Psoas muscle (tissue), 8 donors: Measurements from ENCODE around the gene FLNB. TPM values are rescaled to one million over a fixed set of nuclear protein-coding genes. Genes with fewer than 3 reads are reported as not detected.

Experiments used
- ATAC-seq, 4 donors: fragments of 200-7000 bp; cut with Tn5 transposase; one replicate each; pipeline ENCODE4 v1.9.1; 2020; ENCODE audit warnings: moderate library complexity in 3 of 4, mild to moderate bottlenecking in 2 of 4
- DNase-seq, 2 donors: peaks; one replicate each; pipeline ENCODE4 v3.0.0-alpha.2; 2020
- H3K27ac ChIP-seq: fragments of 200-600 bp; one replicate; pipeline ENCODE4 v1.8.0; 2022
- H3K27me3 ChIP-seq, 3 donors: fragments of 200-600 bp in 1 of 3; one replicate each; pipeline versions ENCODE4 v1.6.1 to v1.8.0; 2013 to 2022; ENCODE audit warnings: low read length in 2 of 3, mild to moderate bottlenecking in 2 of 3, moderate library complexity in 1 of 3; ENCODE audit not compliant: insufficient read depth in 3 of 3
- H3K36me3 ChIP-seq, 2 donors: fragments of 200-600 bp in 1 of 2; one replicate each; pipeline versions ENCODE4 v1.6.1 to v1.8.0; 2013 to 2022; ENCODE audit warnings: low read depth in 1 of 2, mild to moderate bottlenecking in 1 of 2, moderate library complexity in 1 of 2; ENCODE audit not compliant: insufficient read depth in 1 of 2
- H3K4me1 ChIP-seq: fragments of 200-600 bp; one replicate; pipeline ENCODE4 v1.8.0; 2022
- H3K4me3 ChIP-seq: fragments of 200-600 bp; one replicate; pipeline ENCODE4 v1.8.0; 2022; ENCODE audit warnings: mild to moderate bottlenecking
- H3K9me3 ChIP-seq: fragments of 200-600 bp; one replicate; pipeline ENCODE4 v1.8.0; 2022
- WGBS, 3 donors: extraction: QIAGEN DNeasy Blood & Tissue Kit; methylation state at CpG; one replicate each; pipeline versions ENCODE4 v1.1.6 to v1.1.7; 2013; 5-methylcytosine and 5-hydroxymethylcytosine counted together
- intact Hi-C, 2 donors: fragments of 100-400 bp; cut with DNase I; formaldehyde crosslinking; loops; one replicate each; pipeline versions ENCODE4 v1.11.0 to v1.14.2; 2022
- polyA plus RNA-seq, 3 donors: library from polyadenylated mRNA; stranded (reverse); fragments of 200-250 nt; gene quantifications; one replicate each; pipeline ENCODE4 v1.2.3, GENCODE V29; 2013
- total RNA-seq, 4 donors: library from RNA; stranded (reverse); fragmentation: NEBNext Ultra II Directional in 2 of 4; extraction: Animal tissue kit (Norgen Biotek cat#: 25700) in 2 of 4; gene quantifications; one replicate each; pipeline versions ENCODE4 v1.2.1 to v1.2.4, GENCODE V29; 2021 to 2023
- TF ChIP-seq, protein P1 (sequence below): fragments of 200-600 bp; IDR thresholded peaks from one replicate; pipeline ENCODE4 v1.8.0; 2022; ENCODE audit warnings: antibody characterized with exemption
- donor health status: healthy with polysubstance abuse.
- donor health status: DM: no; HTN: no; CAD: no; lungs with moderate emphysema.
- donor health status: Bipolar disorder and iron deficiency.
- donor health status: healthy.
- donor health status: DM: yes; HTN: yes; CAD: no.
- donor health status: DM: no; HTN: no; CAD: no.
- donor health status: DM: no; HTN: no; CAD: no.
- donor health status: DM: yes; HTN: yes; CAD: no.

FLNB gene
- total and polyA plus RNA-seq, 7 donors, result 6.4 to 17.9 (median 14.7) TPM

DNA sequence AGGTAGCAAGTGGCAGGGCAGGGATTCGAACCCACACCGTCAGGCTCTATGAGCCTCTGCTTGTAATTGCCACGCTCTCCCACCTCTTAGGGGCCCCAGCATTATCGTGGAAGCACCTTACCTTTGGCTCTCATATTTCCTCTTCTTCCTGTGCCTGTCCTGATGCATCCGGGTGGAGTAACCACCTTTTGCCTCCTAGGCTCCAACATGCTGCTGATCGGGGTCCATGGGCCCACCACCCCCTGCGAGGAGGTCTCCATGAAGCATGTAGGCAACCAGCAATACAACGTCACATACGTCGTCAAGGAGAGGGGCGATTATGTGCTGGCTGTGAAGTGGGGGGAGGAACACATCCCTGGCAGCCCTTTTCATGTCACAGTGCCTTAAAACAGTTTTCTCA, 162.2 kb downstream of the FLNB start:
- TF ChIP-seq, protein P1, sequence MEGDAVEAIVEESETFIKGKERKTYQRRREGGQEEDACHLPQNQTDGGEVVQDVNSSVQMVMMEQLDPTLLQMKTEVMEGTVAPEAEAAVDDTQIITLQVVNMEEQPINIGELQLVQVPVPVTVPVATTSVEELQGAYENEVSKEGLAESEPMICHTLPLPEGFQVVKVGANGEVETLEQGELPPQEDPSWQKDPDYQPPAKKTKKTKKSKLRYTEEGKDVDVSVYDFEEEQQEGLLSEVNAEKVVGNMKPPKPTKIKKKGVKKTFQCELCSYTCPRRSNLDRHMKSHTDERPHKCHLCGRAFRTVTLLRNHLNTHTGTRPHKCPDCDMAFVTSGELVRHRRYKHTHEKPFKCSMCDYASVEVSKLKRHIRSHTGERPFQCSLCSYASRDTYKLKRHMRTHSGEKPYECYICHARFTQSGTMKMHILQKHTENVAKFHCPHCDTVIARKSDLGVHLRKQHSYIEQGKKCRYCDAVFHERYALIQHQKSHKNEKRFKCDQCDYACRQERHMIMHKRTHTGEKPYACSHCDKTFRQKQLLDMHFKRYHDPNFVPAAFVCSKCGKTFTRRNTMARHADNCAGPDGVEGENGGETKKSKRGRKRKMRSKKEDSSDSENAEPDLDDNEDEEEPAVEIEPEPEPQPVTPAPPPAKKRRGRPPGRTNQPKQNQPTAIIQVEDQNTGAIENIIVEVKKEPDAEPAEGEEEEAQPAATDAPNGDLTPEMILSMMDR, result no peak
- intact Hi-C loops, result loop anchor here in 1 of 2 donors (10.0 kb wide), 1 partner anchor 364 kb away; the partner anchor contains the start of gene ACOX2
- H3K27ac ChIP-seq, result no peak overlapping the region
- 84 to 90% (median 89%) methylated on average over 11 of the region's 11 CpGs for WGBS, 3 donors
- no peaks in the 10 kb centered on the region for H3K9me3 ChIP-seq
- peaks cover 0 to 9% of the 10 kb centered on the region in 2 donors for H3K36me3 ChIP-seq
- H3K4me1 ChIP-seq, result no peaks in the 10 kb centered on the region
- no peaks in the 10 kb centered on the region for H3K27me3 ChIP-seq
- no peak for ATAC-seq
- DNase-seq, result no peak
- no peak overlapping the region for H3K4me3 ChIP-seq

DNA sequence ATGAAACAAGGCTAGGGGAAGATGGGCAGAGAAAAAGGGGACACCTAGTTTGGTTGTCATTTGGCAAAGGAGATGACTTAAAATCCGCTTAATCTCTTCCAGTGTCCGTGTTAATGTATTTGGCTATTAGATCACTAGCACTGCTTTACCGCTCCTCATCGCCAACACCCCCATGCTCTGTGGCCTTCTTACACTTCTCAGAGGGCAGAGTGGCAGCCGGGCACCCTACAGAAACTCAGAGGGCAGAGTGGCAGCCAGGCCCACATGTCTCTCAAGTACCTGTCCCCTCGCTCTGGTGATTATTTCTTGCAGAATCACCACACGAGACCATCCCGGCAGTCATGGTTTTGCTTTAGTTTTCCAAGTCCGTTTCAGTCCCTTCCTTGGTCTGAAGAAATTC, 162.9 kb downstream of the FLNB start:
- DNase-seq (no peak), ATAC-seq (no peak)
- no peak overlapping the region for H3K4me3 ChIP-seq
- 87% methylated on average over 9 of the region's 9 CpGs for WGBS, 3 donors
- no peaks in the 10 kb centered on the region for H3K9me3 ChIP-seq
- H3K4me1 ChIP-seq, result no peaks in the 10 kb centered on the region
- H3K27ac ChIP-seq, result no peak overlapping the region
- H3K36me3 ChIP-seq, result peaks cover 0 to 9% of the 10 kb centered on the region in 2 donors
- intact Hi-C loops, result loop anchor here in 1 of 2 donors (10.0 kb wide), 1 partner anchor 364 kb away; the partner anchor contains the start of gene ACOX2
- H3K27me3 ChIP-seq, result no peaks in the 10 kb centered on the region
- TF ChIP-seq, protein P1, result no peak

DNA sequence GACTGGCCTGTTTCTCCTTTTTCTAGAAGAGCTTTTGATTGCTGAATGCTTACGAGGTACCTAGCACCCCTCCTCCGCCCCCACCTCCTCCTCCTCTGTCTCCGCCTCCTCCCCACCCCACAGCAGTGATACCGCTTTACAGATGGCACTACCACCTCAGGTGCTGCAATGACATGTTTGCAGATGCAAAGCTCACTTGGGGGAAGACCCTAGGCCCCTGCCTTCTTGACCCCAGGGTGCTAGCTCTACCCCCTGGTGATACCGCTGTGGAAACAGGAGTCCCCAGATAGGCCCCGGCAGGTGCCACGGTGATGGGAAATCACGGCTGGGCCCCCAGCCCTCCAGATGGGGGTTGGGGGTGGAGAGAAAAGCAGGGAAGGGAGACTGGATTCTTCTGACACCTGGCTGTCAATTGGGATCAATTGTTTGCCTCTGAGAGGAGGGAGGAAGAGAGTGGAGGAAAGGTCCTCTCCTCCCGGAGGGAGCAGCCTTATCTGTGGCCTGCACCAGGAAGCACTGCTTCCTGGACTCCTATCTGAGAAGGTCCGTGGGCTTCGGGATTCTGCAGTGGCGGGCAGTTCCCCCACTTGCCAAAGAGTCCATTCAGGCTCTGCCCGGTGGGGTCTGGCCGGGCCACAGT, 164.9 kb downstream of the FLNB start:
- 63 to 73% (median 64%) methylated on average over 14 of the region's 14 CpGs for WGBS, 3 donors
- no peaks in the 10 kb centered on the region for H3K9me3 ChIP-seq
- peaks cover 3% of the 10 kb centered on the region for H3K4me1 ChIP-seq
- no peak overlapping the region for H3K27ac ChIP-seq
- ATAC-seq (no peak), DNase-seq (no peak)
- H3K4me3 ChIP-seq, result no peak overlapping the region
- H3K27me3 ChIP-seq, result no peaks in the 10 kb centered on the region
- H3K36me3 ChIP-seq, result peaks cover 0 to 9% of the 10 kb centered on the region in 2 donors
- intact Hi-C loops, result loop anchor here in 1 of 2 donors (10.0 kb wide), 1 partner anchor 362 kb away; the partner anchor contains the start of gene ACOX2
- TF ChIP-seq, protein P1, result no peak

DNA sequence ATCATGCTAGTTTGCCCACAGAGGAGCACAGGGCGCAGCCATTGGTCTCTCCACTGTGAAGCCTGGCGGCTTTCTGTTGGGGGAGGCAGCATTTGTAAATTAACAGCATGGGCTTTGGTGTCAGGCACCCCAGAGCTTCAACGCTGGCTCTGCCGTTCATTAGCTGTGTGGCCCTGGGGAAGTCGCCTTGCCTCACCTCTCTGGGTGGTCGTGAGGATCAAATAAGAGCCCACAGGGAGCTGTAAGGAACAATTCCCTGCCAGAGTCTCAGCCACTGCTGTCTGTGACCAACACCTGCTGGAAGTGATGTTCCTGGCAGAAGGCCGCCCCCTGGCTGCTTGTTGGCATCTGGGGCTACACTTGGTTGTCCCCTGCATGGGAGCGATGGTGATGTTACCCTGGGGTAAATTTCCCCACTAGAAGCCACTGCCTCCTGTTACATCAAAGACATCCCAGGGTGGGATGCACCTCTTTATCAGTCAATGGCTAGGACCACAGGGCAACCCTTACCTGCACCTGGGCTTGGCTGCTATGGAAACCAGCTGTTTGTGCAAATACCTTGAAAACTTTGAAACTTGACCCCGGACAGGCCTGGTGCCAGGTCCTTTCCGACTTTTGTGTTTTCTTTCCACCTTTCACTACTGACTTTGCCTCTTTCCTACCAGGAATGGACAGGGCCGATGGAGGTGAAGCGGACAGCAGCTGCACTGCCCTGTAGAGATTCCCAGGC, 165.6 kb downstream of the FLNB start:
- intact Hi-C loops, result loop anchor here in 1 of 2 donors (10.0 kb wide), 1 partner anchor 361 kb away; the partner anchor contains the start of gene ACOX2
- H3K4me1 ChIP-seq, result peaks cover 3% of the 10 kb centered on the region
- no peak for ATAC-seq
- no peaks in the 10 kb centered on the region for H3K27me3 ChIP-seq
- no peak overlapping the region for H3K27ac ChIP-seq
- DNase-seq, result no peak
- peaks cover 0 to 4% of the 10 kb centered on the region in 2 donors for H3K36me3 ChIP-seq
- H3K9me3 ChIP-seq, result no peaks in the 10 kb centered on the region
- 59 to 63% (median 60%) methylated on average over 12 of the region's 12 CpGs for WGBS, 3 donors
- no peak overlapping the region for H3K4me3 ChIP-seq
- TF ChIP-seq, protein P1, result no peak
